Globus pallidus (tissue), 1 donor: Measurements from ENCODE around the gene TAF13.
"Not testable (repeated sequence)": the region's sequence is repeated elsewhere in the genome, so short reads cannot be mapped to it uniquely, and the experiment has no call there.

Experiments
- DNase-seq: peaks from one replicate; pipeline ENCODE4 v3.0.0-alpha.2; 2015; ENCODE audit warnings: low spot score

TAF13 gene

GRCh38 chr1:109091078-109091838 is 15.5 kb upstream of the TAF13 start:
- DNase-seq: no peak

- peak; percentile 94 for DNase-seq
Measured at GRCh38 chr1:109090196-109091077, 14.6 kb upstream of the TAF13 start, which contains the start of gene TMEM167B. Gene TMEM167B, plus strand, starts transcription at chr1:109090764. Its CDS starts 109 bp downstream, at chr1:109090873.

GRCh38 chr1:109089242-109090015 is 13.6 kb upstream of the TAF13 start:
- peak; percentile 97 for DNase-seq

GRCh38 chr1:109084563-109085517 is 9.0 kb upstream of the TAF13 start:
- no peak for DNase-seq

- peak; percentile 97 for DNase-seq
Measured at GRCh38 chr1:109083923-109084322, 8.1 kb upstream of the TAF13 start.

- no peak for DNase-seq
Measured at GRCh38 chr1:109083501-109083900, 7.7 kb upstream of the TAF13 start.

GRCh38 chr1:109080441-109081082 is 4.8 kb upstream of the TAF13 start:
- no peak for DNase-seq

GRCh38 chr1:109079240-109079622 is 3.4 kb upstream of the TAF13 start:
- no peak for DNase-seq

GRCh38 chr1:109078317-109078716 is 2.5 kb upstream of the TAF13 start:
- no peak for DNase-seq

GRCh38 chr1:109069294-109069693 is 6.5 kb downstream of the TAF13 start:
- DNase-seq: no peak

GRCh38 chr1:109067883-109068282 is 7.9 kb downstream of the TAF13 start:
- DNase-seq: no peak

GRCh38 chr1:109065137-109065536 is 10.7 kb downstream of the TAF13 start:
- DNase-seq: no peak

- no peak for DNase-seq
Measured at GRCh38 chr1:109061183-109061582, 14.6 kb downstream of the TAF13 start.

- DNase-seq: no peak
Measured at GRCh38 chr1:109060707-109061106, 15.1 kb downstream of the TAF13 start.

- no peak for DNase-seq
Measured at GRCh38 chr1:109059026-109059425, 16.8 kb downstream of the TAF13 start.

GRCh38 chr1:109056064-109056463 is 19.7 kb downstream of the TAF13 start:
- no peak for DNase-seq

GRCh38 chr1:109052145-109052544 is 23.7 kb downstream of the TAF13 start:
- not testable (repeated sequence) for DNase-seq

- DNase-seq: no peak
Measured at GRCh38 chr1:109050228-109050995, 25.4 kb downstream of the TAF13 start.

GRCh38 chr1:109048335-109048734 is 27.5 kb downstream of the TAF13 start:
- DNase-seq: no peak

- DNase-seq: no peak
Measured at GRCh38 chr1:109047339-109047738, 28.5 kb downstream of the TAF13 start.
